ENCODE results near the gene BCAS3.
"Not testable (repeated sequence)": the region's sequence is repeated elsewhere in the genome, so short reads cannot be mapped to it uniquely, and the experiment has no call there.

BCAS3 gene

DNA sequence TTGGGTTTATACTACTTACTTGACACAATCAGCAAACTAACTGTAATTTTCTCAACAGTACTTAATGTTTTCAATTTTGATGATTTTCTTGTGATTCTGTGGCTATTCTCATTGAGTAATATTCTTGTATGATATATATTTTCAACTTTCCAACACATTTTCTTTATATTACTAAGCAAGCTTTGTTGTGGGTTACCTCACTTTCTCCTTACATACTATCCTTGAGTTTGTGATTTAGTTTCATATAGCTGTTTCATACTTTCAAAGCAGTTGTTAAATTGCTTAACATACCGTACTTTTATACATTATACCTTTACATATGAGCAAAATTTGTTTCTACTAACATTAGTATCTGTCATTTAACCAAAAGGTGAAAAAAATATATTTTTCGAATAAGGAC lies 197.1 kb downstream of the BCAS3 start:
- Mint-ChIP-seq H3K4me1 (ENCODE audit: low read depth) (no peaks in the 10 kb centered on the region), H3K36me3 (ENCODE audit: low read depth) (no peaks in the 10 kb centered on the region), H3K4me3 (no peak overlapping the region), H3K27ac (no peak overlapping the region), H3K27me3 (ENCODE audit: low read depth) (peaks cover 6% of the 10 kb centered on the region), H3K9me3 (no peaks in the 10 kb centered on the region)

GRCh38 chr17:60886731-60887613 lies 209.3 kb downstream of the BCAS3 start:
- peak overlapping the region; percentile 21 for H3K4me3 Mint-ChIP-seq
- not testable (repeated sequence) for H3K27ac Mint-ChIP-seq; H3K36me3 Mint-ChIP-seq (ENCODE audit: low read depth); H3K4me1 Mint-ChIP-seq (ENCODE audit: low read depth); H3K27me3 Mint-ChIP-seq (ENCODE audit: low read depth); H3K9me3 Mint-ChIP-seq

DNA sequence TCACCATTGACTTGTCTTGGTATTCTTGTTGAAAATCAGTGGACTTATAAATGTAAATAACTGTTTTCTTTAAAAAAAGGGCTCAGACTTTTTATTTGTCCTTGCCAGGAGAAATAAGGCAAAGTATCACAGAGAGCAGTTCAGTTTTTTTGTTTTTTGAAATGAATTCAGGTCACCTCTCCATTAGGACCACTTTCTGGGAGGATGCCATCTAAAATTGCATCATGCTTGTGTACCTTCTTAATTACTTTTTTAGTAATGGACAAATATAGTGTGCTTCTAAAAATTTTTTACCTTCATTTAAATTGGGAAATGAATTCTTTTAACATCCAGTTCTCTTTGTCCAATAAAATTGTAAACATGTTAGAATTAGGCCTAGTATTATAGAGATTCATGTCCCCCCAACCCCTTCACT lies 210.0 kb downstream of the BCAS3 start:
- no peak overlapping the region for H3K27ac Mint-ChIP-seq
- no peaks in the 10 kb centered on the region for H3K27me3 Mint-ChIP-seq (ENCODE audit: low read depth)
- H3K36me3 Mint-ChIP-seq (ENCODE audit: low read depth) = no peaks in the 10 kb centered on the region
- no peak overlapping the region for H3K4me3 Mint-ChIP-seq
- H3K9me3 Mint-ChIP-seq = no peaks in the 10 kb centered on the region
- no peaks in the 10 kb centered on the region for H3K4me1 Mint-ChIP-seq (ENCODE audit: low read depth)

GRCh38 chr17:60888812-60889709 lies 211.4 kb downstream of the BCAS3 start:
- no peak overlapping the region for H3K27ac Mint-ChIP-seq
- H3K9me3 Mint-ChIP-seq = no peaks in the 10 kb centered on the region
- H3K4me1 Mint-ChIP-seq (ENCODE audit: low read depth) = no peaks in the 10 kb centered on the region
- H3K27me3 Mint-ChIP-seq (ENCODE audit: low read depth) = no peaks in the 10 kb centered on the region
- no peak overlapping the region for H3K4me3 Mint-ChIP-seq
- no peaks in the 10 kb centered on the region for H3K36me3 Mint-ChIP-seq (ENCODE audit: low read depth)

GRCh38 chr17:60891149-60891548 lies 213.5 kb downstream of the BCAS3 start:
- H3K27me3 Mint-ChIP-seq (ENCODE audit: low read depth) = no peaks in the 10 kb centered on the region
- H3K9me3 Mint-ChIP-seq = peaks cover 9% of the 10 kb centered on the region
- no peak overlapping the region for H3K27ac Mint-ChIP-seq
- no peaks in the 10 kb centered on the region for H3K36me3 Mint-ChIP-seq (ENCODE audit: low read depth)
- no peak overlapping the region for H3K4me3 Mint-ChIP-seq
- H3K4me1 Mint-ChIP-seq (ENCODE audit: low read depth) = no peaks in the 10 kb centered on the region

- Mint-ChIP-seq H3K27ac (no peak overlapping the region), H3K36me3 (ENCODE audit: low read depth) (no peaks in the 10 kb centered on the region), H3K27me3 (ENCODE audit: low read depth) (no peaks in the 10 kb centered on the region), H3K4me3 (no peak overlapping the region), H3K9me3 (peaks cover 23% of the 10 kb centered on the region), H3K4me1 (ENCODE audit: low read depth) (no peaks in the 10 kb centered on the region)
These were observed 215.8 kb downstream of the BCAS3 start for GRCh38 chr17:60893475-60893874.

- H3K27ac Mint-ChIP-seq = no peak overlapping the region
- no peaks in the 10 kb centered on the region for H3K27me3 Mint-ChIP-seq (ENCODE audit: low read depth)
- peaks cover 23% of the 10 kb centered on the region for H3K9me3 Mint-ChIP-seq
- no peaks in the 10 kb centered on the region for H3K36me3 Mint-ChIP-seq (ENCODE audit: low read depth)
- no peak overlapping the region for H3K4me3 Mint-ChIP-seq
- H3K4me1 Mint-ChIP-seq (ENCODE audit: low read depth) = no peaks in the 10 kb centered on the region
These were observed 219.3 kb downstream of the BCAS3 start for GRCh38 chr17:60896996-60897395.

- Mint-ChIP-seq H3K9me3 (peaks cover 23% of the 10 kb centered on the region), H3K36me3 (ENCODE audit: low read depth) (no peaks in the 10 kb centered on the region), H3K27ac (no peak overlapping the region), H3K4me3 (no peak overlapping the region), H3K4me1 (ENCODE audit: low read depth) (no peaks in the 10 kb centered on the region), H3K27me3 (ENCODE audit: low read depth) (no peaks in the 10 kb centered on the region)
These were observed 221.5 kb downstream of the BCAS3 start for GRCh38 chr17:60899115-60899514.

- H3K27ac Mint-ChIP-seq = no peak overlapping the region
- H3K27me3 Mint-ChIP-seq (ENCODE audit: low read depth) = no peaks in the 10 kb centered on the region
- peaks cover 15% of the 10 kb centered on the region for H3K9me3 Mint-ChIP-seq
- H3K4me3 Mint-ChIP-seq = no peak overlapping the region
- no peaks in the 10 kb centered on the region for H3K36me3 Mint-ChIP-seq (ENCODE audit: low read depth)
- H3K4me1 Mint-ChIP-seq (ENCODE audit: low read depth) = no peaks in the 10 kb centered on the region
These were observed 223.0 kb downstream of the BCAS3 start for GRCh38 chr17:60900688-60901087.

DNA sequence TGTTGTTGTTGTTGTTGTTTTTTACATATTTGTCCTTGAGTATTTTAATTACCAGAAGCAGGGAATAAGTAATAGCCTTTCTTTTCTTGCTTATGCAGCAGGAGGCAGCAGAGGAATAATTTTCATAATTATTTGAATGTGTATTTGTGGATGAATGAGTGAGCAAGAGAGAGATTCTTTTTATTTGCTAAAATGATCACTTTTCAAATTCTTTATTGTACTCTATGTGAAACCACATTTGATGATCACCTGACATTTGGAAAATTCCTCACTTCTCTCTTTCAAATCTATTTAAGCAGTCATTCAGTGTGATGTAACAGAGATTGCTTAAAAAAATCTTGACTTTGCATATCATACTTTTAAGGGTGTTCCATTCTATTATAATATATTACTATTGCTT lies 223.6 kb downstream of the BCAS3 start:
- Mint-ChIP-seq H3K9me3 (peaks cover 15% of the 10 kb centered on the region), H3K4me3 (no peak overlapping the region), H3K36me3 (ENCODE audit: low read depth) (no peaks in the 10 kb centered on the region), H3K4me1 (ENCODE audit: low read depth) (no peaks in the 10 kb centered on the region), H3K27me3 (ENCODE audit: low read depth) (no peaks in the 10 kb centered on the region), H3K27ac (no peak overlapping the region)

DNA sequence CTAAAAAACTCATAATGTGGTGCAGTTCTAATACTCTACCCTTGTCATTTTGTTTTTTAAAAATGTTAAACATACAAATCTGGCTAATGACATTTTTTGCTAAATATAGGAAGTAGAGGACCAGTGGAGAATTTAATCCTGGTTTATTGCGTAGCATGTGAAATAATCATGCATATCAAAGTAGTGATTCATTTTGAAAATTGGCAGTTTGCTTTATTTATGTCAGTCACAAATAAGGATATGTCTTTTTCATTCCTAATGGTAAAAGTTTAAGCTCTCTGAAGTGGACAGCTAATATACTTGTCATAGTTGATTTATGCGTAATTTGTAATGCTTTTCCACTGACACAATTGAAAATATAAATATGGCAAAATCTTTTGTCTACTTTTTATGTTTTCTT lies 224.2 kb downstream of the BCAS3 start:
- no peak overlapping the region for H3K27ac Mint-ChIP-seq
- no peaks in the 10 kb centered on the region for H3K36me3 Mint-ChIP-seq (ENCODE audit: low read depth)
- H3K4me3 Mint-ChIP-seq = no peak overlapping the region
- no peaks in the 10 kb centered on the region for H3K27me3 Mint-ChIP-seq (ENCODE audit: low read depth)
- peaks cover 10% of the 10 kb centered on the region for H3K9me3 Mint-ChIP-seq
- H3K4me1 Mint-ChIP-seq (ENCODE audit: low read depth) = no peaks in the 10 kb centered on the region

- no peaks in the 10 kb centered on the region for H3K4me1 Mint-ChIP-seq (ENCODE audit: low read depth)
- peaks cover 4% of the 10 kb centered on the region for H3K9me3 Mint-ChIP-seq
- no peaks in the 10 kb centered on the region for H3K27me3 Mint-ChIP-seq (ENCODE audit: low read depth)
- H3K4me3 Mint-ChIP-seq = no peak overlapping the region
- no peaks in the 10 kb centered on the region for H3K36me3 Mint-ChIP-seq (ENCODE audit: low read depth)
- H3K27ac Mint-ChIP-seq = no peak overlapping the region
These were observed 224.7 kb downstream of the BCAS3 start for GRCh38 chr17:60902399-60902798.

GRCh38 chr17:60904582-60904981 lies 226.9 kb downstream of the BCAS3 start:
- Mint-ChIP-seq H3K27me3 (ENCODE audit: low read depth) (no peaks in the 10 kb centered on the region), H3K4me1 (ENCODE audit: low read depth) (no peaks in the 10 kb centered on the region), H3K27ac (no peak overlapping the region)

DNA sequence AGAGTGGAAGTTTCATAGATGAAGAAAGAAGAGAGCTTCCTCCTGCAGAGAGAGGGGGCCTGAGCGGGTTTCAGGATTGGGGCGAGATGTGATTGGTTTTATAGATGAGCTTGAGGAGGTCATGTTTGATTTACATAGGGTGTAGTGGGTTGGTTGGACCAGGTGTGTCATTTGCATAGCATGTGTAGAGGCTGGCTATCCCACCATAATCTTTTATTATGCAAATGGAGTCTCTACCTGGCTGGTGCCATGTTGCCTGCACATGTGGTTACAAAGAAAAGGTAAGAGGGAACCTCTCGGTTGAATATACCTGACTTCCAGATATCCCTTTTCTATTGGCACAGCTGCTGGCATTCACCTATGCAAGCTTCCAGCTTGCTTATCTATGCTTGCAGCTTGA lies 228.1 kb downstream of the BCAS3 start:
- no peaks in the 10 kb centered on the region for H3K9me3 Mint-ChIP-seq
- H3K4me1 Mint-ChIP-seq (ENCODE audit: low read depth) = no peaks in the 10 kb centered on the region
- no peaks in the 10 kb centered on the region for H3K36me3 Mint-ChIP-seq (ENCODE audit: low read depth)
- H3K27me3 Mint-ChIP-seq (ENCODE audit: low read depth) = no peaks in the 10 kb centered on the region
- H3K27ac Mint-ChIP-seq = no peak overlapping the region
- H3K4me3 Mint-ChIP-seq = no peak overlapping the region

More at GRCh38 chr17:60904582-60904981, 226.9 kb downstream of the BCAS3 start:
- no peak overlapping the region for H3K4me3 Mint-ChIP-seq
- no peaks in the 10 kb centered on the region for H3K9me3 Mint-ChIP-seq
- H3K36me3 Mint-ChIP-seq (ENCODE audit: low read depth) = no peaks in the 10 kb centered on the region

DNA sequence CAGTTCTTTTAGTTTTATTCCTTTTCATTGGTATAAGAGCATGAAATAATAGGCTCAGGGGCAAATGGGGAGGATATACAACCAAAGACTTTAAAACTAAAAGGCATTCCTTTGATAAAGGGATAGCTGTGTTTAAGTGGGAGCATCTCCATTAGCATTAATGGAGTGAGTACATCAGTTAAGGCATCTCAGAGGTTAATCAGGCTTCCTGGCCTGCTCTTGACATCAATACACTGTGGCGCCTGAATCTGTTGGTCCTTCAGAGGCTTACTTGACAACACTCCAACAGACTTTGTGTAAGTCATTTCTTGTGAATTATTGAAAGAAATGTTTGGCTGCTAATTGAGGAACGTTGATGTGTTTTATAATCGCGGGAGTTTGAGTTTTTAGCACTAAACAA lies 230.7 kb downstream of the BCAS3 start:
- H3K9me3 Mint-ChIP-seq = no peaks in the 10 kb centered on the region
- no peaks in the 10 kb centered on the region for H3K4me1 Mint-ChIP-seq (ENCODE audit: low read depth)
- no peak overlapping the region for H3K27ac Mint-ChIP-seq
- H3K4me3 Mint-ChIP-seq = no peak overlapping the region
- H3K36me3 Mint-ChIP-seq (ENCODE audit: low read depth) = no peaks in the 10 kb centered on the region
- no peaks in the 10 kb centered on the region for H3K27me3 Mint-ChIP-seq (ENCODE audit: low read depth)

Data from T-helper 1 cell treated with Interleukin-12 subunit alpha and Interleukin-12 subunit beta and Interleukin-4 antibody, amounts not matched to agents 30 μg/mL and 1 μg/mL, for 36 hours (primary cell).